ENCODE measurements around the gene ACIN1. TPM values are rescaled to one million over a fixed set of nuclear protein-coding genes. Genes with fewer than 3 reads are reported as not detected.

The ACIN1 gene
- total and polyA plus RNA-seq, 9 of the 15 experiments (the other 6 are each of a cell fraction or from before 2014, with no cell fraction given): 5.0 to 196 (median 129) TPM

- TF ChIP-seq SETDB1 (IDR thresholded peaks at IDR 0.05; ENCODE audit: low read length) (no peak), COPS2 (conservative IDR thresholded peaks at IDR 0.05) (no peak), MAFG (tag; conservative IDR thresholded peaks at IDR 0.05) (no peak; the same call in 1 of the 2 replicates), RAD51 (IDR thresholded peaks at IDR 0.05; ENCODE audit: borderline replicate concordance, low read depth) (no peak), RBFOX2 (IDR thresholded peaks at IDR 0.05; ENCODE audit: low read depth, low read length) (no peak), MLX (CRISPR knock-in tag; conservative IDR thresholded peaks at IDR 0.05) (no peak), ZNF347 (CRISPR knock-in tag; IDR thresholded peaks at IDR 0.05; ENCODE audit: low read depth) (no peak), GATAD2B (IDR thresholded peaks at IDR 0.05; ENCODE audit: borderline replicate concordance) (peak; percentile 67; the same call in 1 of the 2 replicates), SMARCE1 (IDR thresholded peaks at IDR 0.05) (no peak), CBFB (CRISPR knock-in tag; IDR thresholded peaks at IDR 0.05) (peak; percentile 67; the same call in 1 of the 2 replicates), CREM (IDR thresholded peaks at IDR 0.05; ENCODE audit: low read depth) (peak; percentile 40; the same call in 1 of the 2 replicates), NEUROD1 (IDR thresholded peaks at IDR 0.05; ENCODE audit: borderline replicate concordance, low read depth, low read length, partially characterized antibody) (peak; percentile 31), ZNF644 (tag; IDR thresholded peaks at IDR 0.05; ENCODE audit: low read depth) (no peak; the same call in 1 of the 2 replicates), E2F8 (IDR thresholded peaks at IDR 0.05; ENCODE audit: low read depth, partially characterized antibody) (peak; percentile 58), ZNF79 (CRISPR knock-in tag; IDR thresholded peaks at IDR 0.05; ENCODE audit: low read depth) (no peak), ZNF253 (CRISPR knock-in tag; conservative IDR thresholded peaks at IDR 0.05) (no peak), ZNF561 (CRISPR knock-in tag; conservative IDR thresholded peaks at IDR 0.05) (no peak), TAL1 (IDR thresholded peaks at IDR 0.05) (peak; percentile 93)
- TF ChIP-seq, protein P1, sequence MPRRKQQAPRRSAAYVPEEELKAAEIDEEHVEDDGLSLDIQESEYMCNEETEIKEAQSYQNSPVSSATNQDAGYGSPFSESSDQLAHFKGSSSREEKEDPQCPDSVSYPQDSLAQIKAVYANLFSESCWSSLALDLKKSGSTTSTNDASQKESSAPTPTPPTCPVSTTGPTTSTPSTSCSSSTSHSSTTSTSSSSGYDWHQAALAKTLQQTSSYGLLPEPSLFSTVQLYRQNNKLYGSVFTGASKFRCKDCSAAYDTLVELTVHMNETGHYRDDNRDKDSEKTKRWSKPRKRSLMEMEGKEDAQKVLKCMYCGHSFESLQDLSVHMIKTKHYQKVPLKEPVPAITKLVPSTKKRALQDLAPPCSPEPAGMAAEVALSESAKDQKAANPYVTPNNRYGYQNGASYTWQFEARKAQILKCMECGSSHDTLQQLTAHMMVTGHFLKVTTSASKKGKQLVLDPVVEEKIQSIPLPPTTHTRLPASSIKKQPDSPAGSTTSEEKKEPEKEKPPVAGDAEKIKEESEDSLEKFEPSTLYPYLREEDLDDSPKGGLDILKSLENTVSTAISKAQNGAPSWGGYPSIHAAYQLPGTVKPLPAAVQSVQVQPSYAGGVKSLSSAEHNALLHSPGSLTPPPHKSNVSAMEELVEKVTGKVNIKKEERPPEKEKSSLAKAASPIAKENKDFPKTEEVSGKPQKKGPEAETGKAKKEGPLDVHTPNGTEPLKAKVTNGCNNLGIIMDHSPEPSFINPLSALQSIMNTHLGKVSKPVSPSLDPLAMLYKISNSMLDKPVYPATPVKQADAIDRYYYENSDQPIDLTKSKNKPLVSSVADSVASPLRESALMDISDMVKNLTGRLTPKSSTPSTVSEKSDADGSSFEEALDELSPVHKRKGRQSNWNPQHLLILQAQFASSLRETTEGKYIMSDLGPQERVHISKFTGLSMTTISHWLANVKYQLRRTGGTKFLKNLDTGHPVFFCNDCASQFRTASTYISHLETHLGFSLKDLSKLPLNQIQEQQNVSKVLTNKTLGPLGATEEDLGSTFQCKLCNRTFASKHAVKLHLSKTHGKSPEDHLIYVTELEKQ (CRISPR knock-in tag; IDR thresholded peaks at IDR 0.05): no peak
- TF ChIP-seq, protein P2, sequence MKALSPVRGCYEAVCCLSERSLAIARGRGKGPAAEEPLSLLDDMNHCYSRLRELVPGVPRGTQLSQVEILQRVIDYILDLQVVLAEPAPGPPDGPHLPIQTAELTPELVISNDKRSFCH (CRISPR knock-in tag; IDR thresholded peaks at IDR 0.05): no peak
- TF ChIP-seq, protein P2 (tag; IDR thresholded peaks at IDR 0.05): no peak; the same call in 1 of the 2 replicates
Measured at GRCh38 chr14:23120541-23121251, 25.8 kb upstream of the ACIN1 start (continued).

All from K562 (cell line).